Effector CD4-positive, alpha-beta T cell (primary cell): ENCODE measurements around the gene ZNF496.

Experiments
- DNase-seq: peaks from one replicate; pipeline ENCODE4 v3.0.0-alpha.2; 2020

ZNF496 gene

DNA sequence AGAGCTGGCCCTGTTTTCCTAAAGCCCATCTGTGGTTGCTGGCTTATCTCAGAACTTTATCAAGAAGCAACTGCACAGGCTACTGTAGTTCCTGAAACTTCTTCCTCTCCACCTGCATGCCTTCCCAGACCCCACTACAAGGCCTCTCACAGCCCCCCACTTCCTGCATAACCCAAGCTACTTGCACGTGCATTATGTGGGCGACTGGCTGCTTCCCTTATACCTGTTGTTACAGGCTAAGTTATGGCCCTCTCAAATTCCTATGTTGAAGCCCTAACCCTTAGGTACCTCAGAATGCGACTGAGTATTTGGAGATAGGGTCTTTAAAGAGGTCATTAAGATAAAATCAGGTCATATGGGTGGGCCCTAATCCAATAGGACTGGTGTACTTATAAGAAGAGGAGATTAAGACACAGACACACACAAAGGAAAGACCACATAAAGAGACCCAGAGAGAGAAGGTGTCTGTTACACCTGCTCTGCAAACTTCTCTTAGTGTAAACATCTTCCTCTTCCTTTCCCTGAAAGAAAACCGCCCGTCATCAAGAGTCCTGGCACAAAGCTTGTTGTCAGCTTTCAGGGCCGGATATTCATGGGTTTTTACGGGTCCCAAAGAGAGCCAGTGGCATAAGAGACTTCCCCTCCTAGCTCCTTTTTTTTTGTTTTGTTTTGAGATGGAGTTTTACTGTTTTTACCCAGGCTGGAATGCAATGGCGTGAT, 5.1 kb downstream of the ZNF496 start:
- no peak for DNase-seq

- DNase-seq: no peak
Measured at GRCh38 chr1:247324923-247325322, 6.7 kb downstream of the ZNF496 start.

DNA sequence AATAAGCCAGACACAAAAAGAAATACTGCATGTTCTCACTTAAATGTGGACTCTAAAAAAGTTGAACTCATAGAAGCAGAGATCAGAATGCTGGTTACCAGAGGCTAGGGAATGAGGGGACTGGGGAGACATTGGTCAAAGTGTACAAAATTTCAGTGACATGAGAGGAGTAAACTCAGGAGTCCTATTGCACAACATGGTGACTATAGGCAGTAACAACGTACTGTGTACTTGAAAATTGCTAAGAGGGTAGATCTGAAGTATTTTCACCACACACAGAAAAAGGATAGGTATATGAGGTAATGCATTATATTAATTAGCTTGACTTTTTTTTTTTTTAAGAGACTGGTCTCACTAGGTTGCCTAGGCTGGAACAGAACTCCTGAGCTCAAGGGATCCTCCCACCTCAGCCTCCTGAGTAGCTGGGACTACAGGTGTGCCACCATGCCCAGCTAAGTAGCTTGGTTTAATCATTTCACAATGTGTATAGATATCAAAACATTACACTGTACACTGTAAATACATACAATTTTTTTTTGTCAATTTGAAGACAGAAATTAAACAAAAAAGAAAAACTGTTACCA, 7.4 kb downstream of the ZNF496 start:
- DNase-seq: no peak

DNA sequence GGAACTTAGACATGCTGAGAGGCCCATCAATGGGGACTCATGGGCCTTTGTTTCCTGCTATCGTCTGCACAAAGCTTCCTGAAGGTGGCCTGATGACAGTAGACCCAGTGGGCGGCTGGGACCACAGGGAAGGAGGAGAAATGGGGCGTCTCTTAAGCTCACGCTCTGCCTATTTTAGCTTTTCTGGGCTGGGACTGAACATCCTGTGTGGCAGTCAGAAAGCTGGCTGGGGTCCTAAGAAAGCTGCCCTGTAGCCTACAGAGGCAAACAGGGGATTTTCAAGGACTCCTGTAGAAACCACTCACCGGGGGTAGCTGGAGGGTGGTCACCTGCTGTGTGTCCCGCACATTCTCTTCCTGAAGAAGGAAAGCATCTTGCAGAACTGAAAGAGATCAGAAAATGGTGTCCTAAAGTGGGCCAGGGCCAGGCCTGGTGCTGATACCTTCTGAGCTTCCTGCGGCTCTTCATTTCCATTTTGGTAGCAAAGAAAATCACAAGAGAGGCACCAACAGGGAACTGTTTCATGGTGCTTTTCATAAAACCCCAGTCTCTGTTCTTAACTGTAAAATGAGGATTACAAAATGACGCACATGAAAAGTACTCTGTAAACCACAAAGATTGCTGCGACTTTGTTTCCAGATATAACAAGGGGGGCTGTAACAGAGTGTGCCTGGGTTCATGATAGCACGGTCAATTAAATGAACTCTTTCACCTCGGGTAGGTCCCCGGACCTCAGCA, 8.6 kb downstream of the ZNF496 start:
- DNase-seq: no peak

DNA sequence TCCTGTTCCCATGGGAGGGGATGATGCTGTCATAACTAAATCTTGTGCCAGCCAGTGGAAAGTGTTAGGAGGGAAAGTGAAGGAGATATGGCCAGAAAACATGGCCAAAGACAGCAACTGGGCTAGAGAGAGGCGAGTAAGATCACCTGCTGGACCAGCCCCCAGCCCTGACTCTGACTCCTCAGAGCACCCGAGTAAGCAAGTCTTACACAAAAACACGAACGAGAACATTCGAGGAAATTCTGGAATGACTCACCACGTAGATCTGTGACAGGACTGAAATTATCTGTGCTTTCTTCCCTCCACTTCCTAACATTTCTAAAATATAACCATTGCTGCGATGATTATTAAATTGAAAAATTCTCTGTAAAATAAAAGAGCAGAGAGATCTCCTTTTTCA, 9.2 kb downstream of the ZNF496 start:
- no peak for DNase-seq

- DNase-seq: no peak
Measured at GRCh38 chr1:247317702-247318101, 14.0 kb downstream of the ZNF496 start.

DNA sequence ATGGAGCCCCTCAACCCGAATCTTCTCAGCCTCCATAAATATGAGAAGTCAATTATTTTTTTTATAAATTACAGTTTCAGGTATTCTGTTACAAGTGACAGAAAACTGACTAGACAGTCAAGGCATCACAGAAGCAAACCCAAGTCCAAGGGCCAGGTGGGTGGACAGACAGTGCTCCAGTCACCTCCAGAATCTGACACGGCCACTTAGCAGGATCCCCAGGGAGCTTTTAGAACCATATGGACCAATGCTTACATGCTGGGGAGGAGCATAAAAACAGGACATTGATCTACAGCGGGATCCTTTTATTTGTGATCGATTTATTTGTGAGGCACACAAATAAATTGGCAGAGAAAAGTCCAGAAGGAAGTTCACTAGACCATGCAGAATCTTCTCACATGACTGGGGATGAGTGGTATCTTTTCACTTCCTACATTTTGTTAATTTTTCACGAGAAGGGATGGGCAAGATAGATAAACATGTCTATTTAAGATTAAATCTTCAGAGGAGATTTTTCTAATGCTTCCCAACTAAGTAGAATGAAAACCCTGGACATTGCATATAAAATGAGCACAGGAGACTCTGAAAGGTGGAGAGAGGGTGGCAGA, 15.0 kb downstream of the ZNF496 start:
- no peak for DNase-seq

DNA sequence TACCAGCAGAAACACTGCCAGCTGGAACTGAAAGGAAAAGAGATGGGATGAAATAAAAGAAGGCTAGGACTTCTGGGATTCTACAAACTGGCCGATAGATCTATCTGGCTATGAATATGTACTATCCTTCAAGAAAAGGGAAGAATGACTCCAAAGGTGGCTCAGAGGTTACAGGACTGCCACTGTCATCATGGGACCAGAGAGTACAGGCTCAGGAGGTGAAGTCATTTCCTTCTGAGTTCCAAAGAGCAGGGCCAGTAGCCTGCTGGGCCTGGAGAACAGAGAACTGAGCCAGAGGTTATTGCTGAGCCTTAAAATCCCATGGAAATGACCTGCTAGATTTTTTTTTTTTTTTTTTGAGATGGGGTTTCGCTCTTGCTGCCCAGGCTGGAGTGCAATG, 27.6 kb downstream of the ZNF496 start:
- DNase-seq: no peak

- DNase-seq: no peak
Measured at GRCh38 chr1:247303216-247303615, 28.5 kb downstream of the ZNF496 start.

DNA sequence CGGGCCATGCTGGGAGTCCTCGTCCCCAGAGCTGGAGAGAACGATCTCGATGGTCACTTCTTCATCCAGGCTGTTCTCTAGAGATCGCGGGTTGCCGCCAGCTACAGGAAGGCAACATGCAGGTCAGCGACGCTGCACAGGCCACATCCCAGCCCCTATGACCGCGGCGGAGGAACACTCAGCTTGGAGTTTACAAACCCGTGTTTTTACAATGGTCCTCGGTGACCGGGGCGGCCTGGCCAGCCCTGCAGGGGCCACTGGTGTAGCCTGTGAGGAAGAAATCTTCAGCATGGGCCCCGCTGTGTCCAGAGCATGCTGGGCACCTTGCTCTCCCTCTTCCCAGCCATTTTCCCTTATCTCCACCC, 30.5 kb downstream of the ZNF496 start:
- no peak for DNase-seq

- DNase-seq: no peak
Measured at GRCh38 chr1:247300491-247301175, 31.0 kb downstream of the ZNF496 start.

- no peak for DNase-seq
Measured at GRCh38 chr1:247299723-247300381, 31.8 kb downstream of the ZNF496 start.

GRCh38 chr1:247298701-247299100, 33.0 kb downstream of the ZNF496 start:
- no peak for DNase-seq

DNA sequence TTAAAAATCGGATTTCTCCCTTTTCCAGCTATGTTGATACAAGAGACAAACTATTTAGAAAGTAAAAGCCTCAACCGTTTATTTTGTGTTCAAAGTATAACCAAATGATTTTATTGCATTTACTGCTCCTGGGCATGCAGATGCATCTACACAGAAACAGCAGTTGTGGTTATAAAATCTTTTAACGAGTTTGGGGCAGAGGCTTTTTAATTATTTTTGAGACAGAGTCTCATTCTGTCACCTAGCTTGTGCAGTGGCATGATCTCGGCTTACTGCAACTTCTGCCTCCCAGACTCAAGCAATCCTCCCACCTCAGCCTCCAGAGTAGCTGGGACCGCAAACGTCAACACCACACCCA, 33.6 kb downstream of the ZNF496 start:
- no peak for DNase-seq

DNA sequence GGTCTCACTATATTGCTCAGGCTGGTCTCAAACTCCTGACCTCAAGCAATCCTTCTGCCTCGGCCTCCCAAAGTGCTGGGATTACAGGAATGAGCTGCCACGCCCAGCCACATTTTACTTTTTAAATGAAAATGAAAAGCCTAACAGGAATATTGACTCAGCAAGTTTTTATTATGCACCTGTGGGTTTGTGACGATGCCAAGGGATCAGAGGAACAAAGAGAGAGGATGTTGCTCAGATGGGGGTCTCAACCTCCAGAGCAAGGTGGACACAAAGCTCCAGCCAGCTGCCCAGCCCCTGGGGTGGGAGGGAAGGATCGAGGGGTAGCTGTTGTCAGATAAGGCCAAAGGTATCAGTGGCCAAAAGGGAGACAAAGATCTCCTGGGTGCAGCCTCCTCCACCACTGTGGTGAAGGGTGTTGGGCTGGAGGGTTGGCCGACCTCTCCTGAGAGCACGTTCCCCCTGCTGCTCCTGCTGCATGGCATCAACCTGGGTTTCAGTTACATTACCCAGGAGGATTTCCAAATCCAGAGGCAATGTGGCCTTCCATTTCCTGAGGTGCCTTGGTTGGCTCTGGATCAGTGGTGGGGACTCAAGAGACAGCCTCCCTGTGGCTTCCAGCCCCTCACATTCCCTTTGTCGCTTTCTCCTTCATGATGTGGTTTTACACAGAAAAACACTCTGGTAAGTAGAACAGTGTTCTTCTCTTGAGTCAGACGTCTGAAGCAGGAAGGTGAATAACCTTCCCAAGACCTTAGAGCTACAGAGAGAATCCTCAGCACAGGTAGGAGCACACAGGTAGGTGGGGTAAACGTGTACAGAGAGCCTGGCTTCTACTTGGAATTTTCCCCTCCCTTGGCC, 34.2 kb downstream of the ZNF496 start:
- no peak for DNase-seq

DNA sequence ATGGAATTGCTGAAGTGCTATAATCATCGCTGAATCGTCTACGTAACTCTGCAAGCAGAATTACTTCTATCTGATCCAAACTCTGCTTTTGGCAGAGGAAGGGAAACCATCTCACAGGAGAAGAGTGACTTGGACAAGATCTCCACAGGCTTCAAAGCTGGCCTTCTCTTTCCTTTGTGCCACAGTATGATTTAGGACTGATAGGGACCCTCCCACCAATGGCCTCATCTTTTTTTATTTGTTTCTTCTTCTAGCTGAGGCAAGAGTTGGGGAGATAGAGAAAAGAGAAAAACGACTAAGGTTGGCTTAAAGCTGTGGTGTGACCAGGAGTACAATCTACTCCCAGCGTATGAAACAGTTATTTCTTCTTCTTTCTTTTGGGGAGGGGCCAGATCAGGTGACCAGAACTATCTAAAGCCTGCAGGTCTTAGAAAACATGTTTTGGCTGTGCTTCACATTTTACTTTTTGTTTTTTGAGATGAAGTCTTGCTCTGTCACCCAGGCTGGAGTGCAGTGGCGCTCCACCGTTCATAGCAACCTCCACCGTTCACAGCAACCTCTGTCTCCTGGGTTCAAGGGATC, 35.0 kb downstream of the ZNF496 start:
- no peak for DNase-seq

DNA sequence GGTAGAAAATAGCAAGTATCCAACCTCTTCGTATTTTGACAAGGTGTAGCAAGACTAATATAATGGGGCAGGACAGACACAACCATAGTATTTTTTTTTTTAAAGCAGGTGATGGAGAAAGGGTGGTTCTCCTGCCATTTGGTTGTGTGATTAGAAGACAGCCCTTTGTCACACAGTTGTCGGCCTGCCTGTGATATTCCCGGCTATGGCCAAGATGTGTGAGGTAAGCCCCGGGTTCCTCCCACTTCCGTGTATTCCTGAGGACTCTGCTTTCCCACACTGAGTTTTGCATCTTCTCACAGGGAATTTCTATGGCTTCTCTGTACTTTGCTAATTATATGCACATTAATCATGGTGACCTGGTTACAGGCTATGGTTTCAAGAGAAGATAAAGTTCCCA, 35.9 kb downstream of the ZNF496 start:
- DNase-seq: no peak

- DNase-seq: no peak
Measured at GRCh38 chr1:247295274-247295684, 36.4 kb downstream of the ZNF496 start.

GRCh38 chr1:247294282-247294681, 37.4 kb downstream of the ZNF496 start:
- DNase-seq: no peak

DNA sequence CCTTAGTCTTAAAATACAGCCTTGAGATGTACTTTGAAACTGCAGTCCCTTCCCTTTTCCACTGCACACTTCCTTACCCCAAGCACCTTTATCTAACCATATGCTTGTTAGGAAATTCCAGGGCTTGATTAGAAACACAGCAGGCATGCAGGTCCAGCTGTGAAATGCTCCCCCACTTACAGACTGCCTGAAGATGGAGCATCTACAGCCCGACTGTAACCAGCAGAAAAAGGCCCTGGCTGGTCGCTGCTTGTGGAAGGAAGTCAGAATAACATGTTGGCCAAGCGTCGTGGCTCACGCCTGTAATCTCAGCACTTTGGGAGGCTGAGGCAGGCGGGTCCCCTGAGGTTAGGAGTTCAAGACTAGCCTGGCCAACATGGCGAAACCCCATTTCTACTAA, 38.6 kb downstream of the ZNF496 start:
- DNase-seq: no peak

DNA sequence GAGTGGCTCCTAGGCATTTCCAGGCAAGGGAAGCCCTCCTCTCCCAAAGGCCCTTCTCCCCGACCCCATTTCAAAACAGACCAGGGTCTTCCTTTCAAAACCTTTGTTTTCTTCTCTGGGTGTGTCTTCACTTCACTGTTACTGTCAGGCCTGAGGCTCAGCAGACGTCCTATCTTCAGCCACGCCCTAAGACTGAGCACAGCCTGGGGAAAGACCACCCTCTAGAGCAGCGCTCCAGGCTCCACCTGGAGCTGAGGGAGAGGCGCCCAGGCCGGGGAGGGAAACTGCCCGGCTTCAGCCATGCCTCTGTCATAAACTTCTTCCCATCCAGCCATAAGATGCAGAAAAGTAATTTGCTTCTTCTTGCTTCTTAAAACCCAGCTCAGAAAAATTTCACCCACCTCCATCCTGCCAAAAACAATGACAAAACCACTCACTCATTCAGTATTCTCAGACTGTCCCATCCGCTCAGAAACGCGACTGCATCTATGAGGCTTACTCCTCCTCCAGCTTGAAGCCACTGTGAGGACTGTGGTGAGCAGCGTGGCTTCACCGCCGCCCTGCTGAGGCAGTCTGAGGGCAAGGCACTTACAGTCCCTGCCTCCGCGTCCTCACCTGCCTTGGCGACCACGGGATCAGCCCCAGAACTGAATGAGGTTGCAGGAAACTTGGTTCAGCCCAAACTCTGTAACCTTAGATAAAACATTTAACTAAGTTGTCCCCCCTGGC, 39.7 kb downstream of the ZNF496 start:
- no peak for DNase-seq
